ENCODE results near the gene CTBP2. TPM values are rescaled to one million over a fixed set of nuclear protein-coding genes. Genes with fewer than 3 reads are reported as not detected.

CTBP2 gene
- 100 to 1,000 TPM in 1 of 4 donors, 10 to 100 TPM in 3; 65.9 to 129 (median 71.2) TPM for total RNA-seq

DNA sequence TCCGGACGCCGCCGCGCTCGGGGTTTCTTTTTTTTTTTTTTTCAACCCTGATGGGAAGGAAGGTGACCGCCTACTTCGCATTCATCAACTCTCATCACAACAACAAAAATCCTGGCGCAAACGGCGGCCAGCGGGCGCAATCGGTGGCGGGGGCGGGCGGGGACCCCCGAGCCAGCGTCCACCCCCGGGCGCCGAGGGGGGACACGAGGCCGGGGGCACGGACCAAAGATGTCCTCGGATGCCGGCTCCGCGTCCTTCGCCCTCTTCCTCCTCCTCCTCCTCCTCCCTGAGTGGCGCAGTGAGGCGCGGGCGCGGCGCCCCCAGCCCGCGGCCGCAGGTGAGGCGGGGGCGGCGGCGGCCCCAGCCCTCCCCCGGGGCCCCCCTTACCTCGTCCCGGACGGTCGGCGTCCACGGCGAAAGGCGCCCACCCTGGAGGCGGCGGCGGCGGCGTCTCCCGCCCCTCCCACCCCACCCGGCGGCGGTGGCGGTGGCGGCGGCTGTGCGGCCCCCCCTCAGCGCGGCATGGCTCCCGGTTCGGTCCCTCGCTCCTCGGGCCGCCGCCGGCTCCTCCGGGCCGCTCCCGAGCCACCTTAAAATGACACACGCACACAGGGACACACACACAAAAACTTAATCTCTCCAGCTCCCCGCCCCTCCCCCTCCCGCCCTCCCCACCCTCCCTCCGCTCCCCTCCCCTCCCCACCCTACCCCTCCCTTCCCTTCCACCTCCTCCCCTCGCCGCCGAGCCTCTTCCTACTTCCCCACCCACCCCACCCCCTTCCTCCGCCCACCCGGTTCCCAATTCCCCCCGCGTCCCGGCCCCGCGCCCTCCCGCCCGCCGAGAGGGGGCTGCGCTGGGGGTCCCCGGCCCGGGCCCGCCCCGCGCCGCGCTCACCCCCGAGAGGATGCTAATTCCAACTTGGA is at the start of gene CTBP2:
CTBP2 (minus strand) TSS at position 632 of the 924 bp plus-strand sequence.
- TF ChIP-seq, protein P1, sequence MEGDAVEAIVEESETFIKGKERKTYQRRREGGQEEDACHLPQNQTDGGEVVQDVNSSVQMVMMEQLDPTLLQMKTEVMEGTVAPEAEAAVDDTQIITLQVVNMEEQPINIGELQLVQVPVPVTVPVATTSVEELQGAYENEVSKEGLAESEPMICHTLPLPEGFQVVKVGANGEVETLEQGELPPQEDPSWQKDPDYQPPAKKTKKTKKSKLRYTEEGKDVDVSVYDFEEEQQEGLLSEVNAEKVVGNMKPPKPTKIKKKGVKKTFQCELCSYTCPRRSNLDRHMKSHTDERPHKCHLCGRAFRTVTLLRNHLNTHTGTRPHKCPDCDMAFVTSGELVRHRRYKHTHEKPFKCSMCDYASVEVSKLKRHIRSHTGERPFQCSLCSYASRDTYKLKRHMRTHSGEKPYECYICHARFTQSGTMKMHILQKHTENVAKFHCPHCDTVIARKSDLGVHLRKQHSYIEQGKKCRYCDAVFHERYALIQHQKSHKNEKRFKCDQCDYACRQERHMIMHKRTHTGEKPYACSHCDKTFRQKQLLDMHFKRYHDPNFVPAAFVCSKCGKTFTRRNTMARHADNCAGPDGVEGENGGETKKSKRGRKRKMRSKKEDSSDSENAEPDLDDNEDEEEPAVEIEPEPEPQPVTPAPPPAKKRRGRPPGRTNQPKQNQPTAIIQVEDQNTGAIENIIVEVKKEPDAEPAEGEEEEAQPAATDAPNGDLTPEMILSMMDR (IDR thresholded peaks at IDR 0.05), result no peak
- TF ChIP-seq POLR2A (IDR thresholded peaks at IDR 0.05), result peak in 1 of 2 donors; percentile 30
- Histone ChIP-seq H3K9me3 (no peaks in the 10 kb centered on the region), H3K27ac (peak within 1 kb of the TSS; percentile 95 to 99), H3K27me3 (no peaks in the 10 kb centered on the region), H3K36me3 (no peaks in the 10 kb centered on the region), H3K4me1 (peaks cover 9 to 20% of the 10 kb centered on the region in 2 donors), H3K4me3 (peak within 1 kb of the TSS; percentile 50 to 76)
- DNase-seq, result peak; percentile 60 to 76
- intact Hi-C loops (cut with DNase I; ENCODE audit: low total_unique reads), result loop anchor here (10.0 kb wide), 1 partner anchor 105 kb away; no protein-coding TSS in a partner anchor

DNA sequence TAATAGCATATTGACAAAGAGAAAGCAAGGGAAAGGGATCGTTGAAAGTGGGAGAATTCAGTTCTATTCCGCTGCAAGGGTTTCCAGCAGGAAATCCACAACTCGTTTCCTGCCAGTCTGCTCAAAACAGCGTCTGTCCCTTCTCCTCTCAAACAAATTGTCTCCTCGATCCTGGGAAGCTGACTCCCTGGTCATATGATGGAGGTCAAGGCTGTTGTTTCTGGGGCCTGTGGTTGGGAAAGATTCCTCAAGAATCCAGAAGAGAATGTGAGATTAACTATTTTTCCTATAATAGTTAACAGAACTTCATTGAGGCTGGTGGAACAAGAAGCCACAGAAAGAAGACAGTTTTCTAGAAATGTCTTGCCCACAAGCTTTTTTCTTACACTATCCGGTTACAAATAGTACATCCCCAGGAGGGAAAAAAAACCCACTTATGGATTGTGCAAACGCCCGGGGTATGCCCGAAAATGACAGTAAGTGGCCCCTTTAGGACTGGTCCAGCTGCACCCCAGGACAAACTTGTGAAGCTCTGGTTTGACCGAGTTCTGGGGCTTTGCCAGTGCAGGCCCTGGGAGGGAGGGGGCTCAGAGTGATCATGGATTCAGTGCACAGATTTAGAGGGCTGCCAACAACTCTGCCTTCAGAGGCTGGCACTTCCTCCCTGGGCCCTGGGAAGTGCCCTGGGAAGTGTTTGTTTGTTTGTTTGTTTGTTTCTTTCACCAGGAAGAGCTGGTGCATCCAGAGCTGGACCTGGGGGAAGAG is 49.4 kb upstream of the CTBP2 start:
- no peak for TF ChIP-seq POLR2A (IDR thresholded peaks at IDR 0.05)
- TF ChIP-seq, protein P1 (IDR thresholded peaks at IDR 0.05), result no peak
- no peak overlapping the region for H3K4me3 ChIP-seq
- no peaks in the 10 kb centered on the region for H3K4me1 ChIP-seq
- H3K9me3 ChIP-seq, result no peaks in the 10 kb centered on the region
- H3K27ac ChIP-seq, result peak overlapping the region in 1 of 2 donors; percentile 9
- H3K36me3 ChIP-seq, result no peaks in the 10 kb centered on the region
- no peak for DNase-seq
- intact Hi-C loops (cut with DNase I; ENCODE audit: low total_unique reads), result no loop called here
- no peaks in the 10 kb centered on the region for H3K27me3 ChIP-seq

DNA sequence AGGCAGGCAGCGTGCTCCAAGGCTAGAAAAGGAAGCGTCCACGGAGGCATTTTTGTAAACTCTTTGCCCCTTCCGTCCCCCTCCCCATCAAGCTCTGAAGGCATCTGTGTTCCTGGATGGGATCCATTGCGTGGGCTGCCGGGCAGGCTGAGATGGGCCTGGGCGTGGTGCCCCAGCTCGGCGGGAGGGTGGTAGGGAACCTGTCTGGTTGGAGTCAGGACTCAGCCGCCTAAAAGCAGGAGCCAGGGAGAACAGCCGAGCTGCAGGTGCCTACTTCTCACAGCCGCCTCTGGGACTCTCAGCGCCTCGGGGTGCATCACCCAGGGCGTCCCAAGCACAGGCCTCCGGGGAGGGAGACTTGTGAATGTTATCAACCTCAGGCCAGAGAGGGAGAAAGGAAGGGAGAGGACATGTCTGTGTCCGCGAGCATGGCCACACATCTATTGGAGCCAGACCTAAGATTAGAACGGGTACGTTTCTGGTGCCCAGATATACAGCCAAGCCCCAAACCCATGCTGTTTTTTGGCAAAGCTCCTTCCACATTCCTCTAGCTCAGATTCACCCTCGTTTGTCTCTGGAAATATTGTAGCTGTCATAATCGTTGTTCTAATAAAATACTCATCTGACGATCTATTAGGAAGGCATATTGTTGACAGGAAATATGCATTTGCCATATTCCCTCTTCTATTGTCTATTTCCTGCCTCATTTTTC is 48.6 kb upstream of the CTBP2 start:
- no peak for DNase-seq
- H3K4me3 ChIP-seq, result no peak overlapping the region
- H3K27me3 ChIP-seq, result no peaks in the 10 kb centered on the region
- H3K27ac ChIP-seq, result peak overlapping the region in 1 of 2 donors; percentile 9
- intact Hi-C loops (cut with DNase I; ENCODE audit: low total_unique reads), result no loop called here
- TF ChIP-seq, protein P1 (IDR thresholded peaks at IDR 0.05), result no peak
- TF ChIP-seq POLR2A (IDR thresholded peaks at IDR 0.05), result no peak
- H3K9me3 ChIP-seq, result no peaks in the 10 kb centered on the region
- no peaks in the 10 kb centered on the region for H3K36me3 ChIP-seq
- H3K4me1 ChIP-seq, result no peaks in the 10 kb centered on the region

DNA sequence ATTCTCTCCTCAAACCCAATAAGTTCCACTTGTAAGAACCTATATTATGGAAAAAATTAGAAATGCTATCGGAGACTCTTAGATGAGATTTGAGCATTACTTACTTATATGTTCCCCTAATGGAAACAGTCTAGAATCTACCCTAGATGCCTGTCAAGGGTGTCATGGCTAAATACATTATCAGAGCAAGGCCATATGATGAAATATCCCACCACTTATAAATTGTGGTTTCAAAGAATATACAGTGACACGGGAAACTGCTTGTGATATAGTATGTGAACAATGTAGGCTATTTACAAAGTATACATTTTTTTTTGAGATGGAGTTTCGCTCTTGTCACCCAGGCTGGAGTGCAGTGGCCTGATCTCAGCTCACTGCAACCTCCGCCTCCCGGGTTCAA is 46.3 kb upstream of the CTBP2 start:
- intact Hi-C loops (cut with DNase I; ENCODE audit: low total_unique reads), result no loop called here
- no peak for TF ChIP-seq POLR2A (IDR thresholded peaks at IDR 0.05)
- TF ChIP-seq, protein P1 (IDR thresholded peaks at IDR 0.05), result no peak
- no peak overlapping the region for H3K27ac ChIP-seq
- DNase-seq, result no peak
- no peaks in the 10 kb centered on the region for H3K27me3 ChIP-seq
- no peaks in the 10 kb centered on the region for H3K36me3 ChIP-seq
- H3K4me3 ChIP-seq, result no peak overlapping the region
- no peaks in the 10 kb centered on the region for H3K9me3 ChIP-seq
- H3K4me1 ChIP-seq, result no peaks in the 10 kb centered on the region
